Central memory CD8-positive, alpha-beta T cell (primary cell): Measurements from ENCODE around the gene FIG4.

Experiments used
- ATAC-seq: fragments of 150-1000 bp; cut with Tn5 transposase; replicated peaks from 2 replicates; pipeline ENCODE4 v1.10.0; 2022; ENCODE audit warnings: mild to moderate bottlenecking, moderate FRiP score, moderate number of reproducible peaks; ENCODE audit not compliant: poor library complexity, severe bottlenecking; ENCODE audit errors: extremely low read depth
- DNase-seq, 2 donors: peaks; one replicate each; pipeline ENCODE4 v3.0.0; 2021; ENCODE audit warnings: low spot score in 2 of 2
- H3K27ac Mint-ChIP-seq: one replicate; pipeline ENCODE4 v1.8.0; 2022; ENCODE audit warnings: low read depth, mild to moderate bottlenecking, moderate library complexity, mixed read lengths
- H3K27me3 Mint-ChIP-seq: one replicate; pipeline ENCODE4 v1.8.0; 2022; ENCODE audit warnings: mixed read lengths
- H3K36me3 Mint-ChIP-seq: one replicate; pipeline ENCODE4 v1.8.0; 2022; ENCODE audit warnings: mild to moderate bottlenecking, moderate library complexity, mixed read lengths; ENCODE audit not compliant: insufficient read depth
- H3K4me1 Mint-ChIP-seq: one replicate; pipeline ENCODE4 v1.8.0; 2022; ENCODE audit warnings: mixed read lengths
- H3K4me3 Mint-ChIP-seq: one replicate; pipeline ENCODE4 v1.8.0; 2022; ENCODE audit warnings: mild to moderate bottlenecking, moderate library complexity, mixed read lengths
- H3K9me3 Mint-ChIP-seq: one replicate; pipeline ENCODE4 v1.8.0; 2022; ENCODE audit warnings: mixed read lengths

Gene FIG4

GRCh38 chr6:109690737-109691621 is at the start of gene FIG4, which contains the start of gene AK9:
Gene FIG4, plus strand, starts transcription at chr6:109691296. Its CDS starts 140 bp downstream, at chr6:109691436.
Gene AK9, minus strand, starts transcription at chr6:109691202. Its CDS starts 15,457 bp downstream, at chr6:109675745.
- ATAC-seq, result peak; percentile 96
- no peaks in the 10 kb centered on the region for H3K27me3 Mint-ChIP-seq
- peaks cover 42% of the 10 kb centered on the region for H3K4me1 Mint-ChIP-seq
- peaks cover 4% of the 10 kb centered on the region for H3K36me3 Mint-ChIP-seq
- DNase-seq, result peak; percentile 72 to 75
- H3K27ac Mint-ChIP-seq, result peak within 1 kb of the TSS; percentile 96
- H3K4me3 Mint-ChIP-seq, result peak within 1 kb of the TSS; percentile 92
- H3K9me3 Mint-ChIP-seq, result no peaks in the 10 kb centered on the region

- ATAC-seq (no peak), DNase-seq (no peak)
- no peak overlapping the region for H3K27ac Mint-ChIP-seq
- H3K4me3 Mint-ChIP-seq, result no peak overlapping the region
- H3K9me3 Mint-ChIP-seq, result no peaks in the 10 kb centered on the region
- H3K4me1 Mint-ChIP-seq, result no peaks in the 10 kb centered on the region
- no peaks in the 10 kb centered on the region for H3K27me3 Mint-ChIP-seq
- H3K36me3 Mint-ChIP-seq, result peaks cover 9% of the 10 kb centered on the region
Observed at GRCh38 chr6:109644131-109644530, 47.0 kb upstream of the FIG4 start.

- Mint-ChIP-seq H3K36me3 (no peaks in the 10 kb centered on the region), H3K27me3 (no peaks in the 10 kb centered on the region), H3K27ac (no peak overlapping the region), H3K4me1 (no peaks in the 10 kb centered on the region), H3K9me3 (no peaks in the 10 kb centered on the region), H3K4me3 (no peak overlapping the region)
- ATAC-seq (no peak), DNase-seq (no peak)
Observed at GRCh38 chr6:109653264-109653663, 37.8 kb upstream of the FIG4 start.

GRCh38 chr6:109655761-109656262 is 35.3 kb upstream of the FIG4 start:
- ATAC-seq, result no peak
- H3K4me3 Mint-ChIP-seq, result no peak overlapping the region
- no peaks in the 10 kb centered on the region for H3K9me3 Mint-ChIP-seq
- H3K27me3 Mint-ChIP-seq, result no peaks in the 10 kb centered on the region
- H3K36me3 Mint-ChIP-seq, result no peaks in the 10 kb centered on the region
- H3K27ac Mint-ChIP-seq, result no peak overlapping the region
- DNase-seq, result no peak
- H3K4me1 Mint-ChIP-seq, result no peaks in the 10 kb centered on the region

GRCh38 chr6:109660526-109661320 is 30.4 kb upstream of the FIG4 start:
- no peaks in the 10 kb centered on the region for H3K36me3 Mint-ChIP-seq
- DNase-seq, result no peak
- no peaks in the 10 kb centered on the region for H3K4me1 Mint-ChIP-seq
- no peaks in the 10 kb centered on the region for H3K27me3 Mint-ChIP-seq
- ATAC-seq, result no peak
- no peaks in the 10 kb centered on the region for H3K9me3 Mint-ChIP-seq
- H3K27ac Mint-ChIP-seq, result no peak overlapping the region
- no peak overlapping the region for H3K4me3 Mint-ChIP-seq

GRCh38 chr6:109662192-109662591 is 28.9 kb upstream of the FIG4 start:
- no peak overlapping the region for H3K27ac Mint-ChIP-seq
- H3K9me3 Mint-ChIP-seq, result no peaks in the 10 kb centered on the region
- H3K27me3 Mint-ChIP-seq, result no peaks in the 10 kb centered on the region
- DNase-seq, result no peak
- no peak overlapping the region for H3K4me3 Mint-ChIP-seq
- H3K36me3 Mint-ChIP-seq, result no peaks in the 10 kb centered on the region
- H3K4me1 Mint-ChIP-seq, result no peaks in the 10 kb centered on the region
- no peak for ATAC-seq

GRCh38 chr6:109669811-109670210 is 21.3 kb upstream of the FIG4 start:
- H3K36me3 Mint-ChIP-seq, result no peaks in the 10 kb centered on the region
- H3K27ac Mint-ChIP-seq, result no peak overlapping the region
- H3K4me3 Mint-ChIP-seq, result no peak overlapping the region
- H3K4me1 Mint-ChIP-seq, result no peaks in the 10 kb centered on the region
- DNase-seq (no peak), ATAC-seq (no peak)
- H3K27me3 Mint-ChIP-seq, result no peaks in the 10 kb centered on the region
- no peaks in the 10 kb centered on the region for H3K9me3 Mint-ChIP-seq

GRCh38 chr6:109671733-109672132 is 19.4 kb upstream of the FIG4 start:
- Mint-ChIP-seq H3K36me3 (no peaks in the 10 kb centered on the region), H3K4me3 (no peak overlapping the region), H3K27ac (no peak overlapping the region), H3K4me1 (no peaks in the 10 kb centered on the region), H3K9me3 (no peaks in the 10 kb centered on the region), H3K27me3 (no peaks in the 10 kb centered on the region)
- no peak for ATAC-seq
- DNase-seq, result no peak

- Mint-ChIP-seq H3K4me3 (no peak overlapping the region), H3K9me3 (no peaks in the 10 kb centered on the region), H3K4me1 (no peaks in the 10 kb centered on the region), H3K27me3 (no peaks in the 10 kb centered on the region), H3K36me3 (no peaks in the 10 kb centered on the region), H3K27ac (no peak overlapping the region)
- no peak for ATAC-seq
- DNase-seq, result no peak
Observed at GRCh38 chr6:109672175-109672574, 18.9 kb upstream of the FIG4 start.

GRCh38 chr6:109672839-109673238 is 18.3 kb upstream of the FIG4 start:
- Mint-ChIP-seq H3K27ac (no peak overlapping the region), H3K4me3 (no peak overlapping the region), H3K36me3 (no peaks in the 10 kb centered on the region), H3K27me3 (no peaks in the 10 kb centered on the region), H3K4me1 (no peaks in the 10 kb centered on the region), H3K9me3 (no peaks in the 10 kb centered on the region)
- ATAC-seq (no peak), DNase-seq (no peak)

- peaks cover 5% of the 10 kb centered on the region for H3K27me3 Mint-ChIP-seq
- no peak overlapping the region for H3K27ac Mint-ChIP-seq
- ATAC-seq (no peak), DNase-seq (no peak)
- no peaks in the 10 kb centered on the region for H3K9me3 Mint-ChIP-seq
- H3K4me1 Mint-ChIP-seq, result peaks cover 15% of the 10 kb centered on the region
- no peak overlapping the region for H3K4me3 Mint-ChIP-seq
- no peaks in the 10 kb centered on the region for H3K36me3 Mint-ChIP-seq
Observed at GRCh38 chr6:109676724-109677123, 14.4 kb upstream of the FIG4 start.

- no peak overlapping the region for H3K4me3 Mint-ChIP-seq
- H3K9me3 Mint-ChIP-seq, result no peaks in the 10 kb centered on the region
- no peak overlapping the region for H3K27ac Mint-ChIP-seq
- H3K4me1 Mint-ChIP-seq, result peaks cover 18% of the 10 kb centered on the region
- H3K36me3 Mint-ChIP-seq, result no peaks in the 10 kb centered on the region
- DNase-seq, result no peak
- no peak for ATAC-seq
- H3K27me3 Mint-ChIP-seq, result peaks cover 18% of the 10 kb centered on the region
Observed at GRCh38 chr6:109678240-109678639, 12.9 kb upstream of the FIG4 start.
